Activated T-helper 17 cell treated with anti-CD3 and anti-CD28 coated beads, Interleukin-2, amount 50 U/mL, for 72 hours (primary cell): Measurements from ENCODE around the gene GOLGA6L26. TPM values are rescaled to one million over a fixed set of nuclear protein-coding genes. Genes with fewer than 3 reads are reported as not detected.
"Not testable (repeated sequence)": the region's sequence is repeated elsewhere in the genome, so short reads cannot be mapped to it uniquely, and the experiment has no call there.

Experiments
- ATAC-seq: fragments of 150-1000 bp; cut with Tn5 transposase; replicated peaks from 2 replicates; pipeline ENCODE4 v1.10.0; 2021; ENCODE audit warnings: mild to moderate bottlenecking, moderate library complexity
- H3K27ac Mint-ChIP-seq: one replicate; pipeline ENCODE4 v1.8.0; 2022; ENCODE audit warnings: mixed read lengths
- H3K27me3 Mint-ChIP-seq: one replicate; pipeline ENCODE4 v1.8.0; 2022; ENCODE audit warnings: mixed read lengths
- H3K36me3 Mint-ChIP-seq: one replicate; pipeline ENCODE4 v1.8.0; 2022; ENCODE audit warnings: low read depth, mild to moderate bottlenecking, mixed read lengths
- H3K4me1 Mint-ChIP-seq: one replicate; pipeline ENCODE4 v1.8.0; 2022; ENCODE audit warnings: mixed read lengths
- H3K4me3 Mint-ChIP-seq: one replicate; pipeline ENCODE4 v1.8.0; 2022; ENCODE audit warnings: mild to moderate bottlenecking, mixed read lengths
- H3K9me3 Mint-ChIP-seq: one replicate; pipeline ENCODE4 v1.8.0; 2022; ENCODE audit warnings: mixed read lengths
- total RNA-seq, 2 donors: library from RNA; stranded (reverse); gene quantifications; one replicate each; pipeline ENCODE4 v1.2.3, GENCODE V29; 2022

Gene GOLGA6L26
- total RNA-seq, 2 donors from 2014 or later = not detected

GRCh38 chr15:23304267-23304666 is 29.7 kb downstream of the GOLGA6L26 start:
- not testable (repeated sequence) for ATAC-seq, H3K9me3 Mint-ChIP-seq, H3K27me3 Mint-ChIP-seq
- peaks cover 24% of the 10 kb centered on the region for H3K4me1 Mint-ChIP-seq
- peak overlapping the region; percentile 97 for H3K4me3 Mint-ChIP-seq
- peak overlapping the region; percentile 87 for H3K27ac Mint-ChIP-seq
- peaks cover 34% of the 10 kb centered on the region for H3K36me3 Mint-ChIP-seq

GRCh38 chr15:23303654-23304053 is 30.3 kb downstream of the GOLGA6L26 start:
- not testable (repeated sequence) for H3K27ac Mint-ChIP-seq, ATAC-seq, H3K9me3 Mint-ChIP-seq, H3K27me3 Mint-ChIP-seq
- Mint-ChIP-seq H3K36me3 (peaks cover 28% of the 10 kb centered on the region), H3K4me3 (peak overlapping the region; percentile 97), H3K4me1 (peaks cover 22% of the 10 kb centered on the region)

- peaks cover 24% of the 10 kb centered on the region for H3K36me3 Mint-ChIP-seq
- H3K27me3 Mint-ChIP-seq, H3K27ac Mint-ChIP-seq, H3K9me3 Mint-ChIP-seq, H3K4me3 Mint-ChIP-seq: not testable (repeated sequence)
- peaks cover 20% of the 10 kb centered on the region for H3K4me1 Mint-ChIP-seq
- ATAC-seq = peak; percentile 58
Observed at GRCh38 chr15:23303246-23303645, 30.8 kb downstream of the GOLGA6L26 start.

Other genes with a start within 250 kb of the GOLGA6L26 start
- gene GOLGA6L1, start 197.4 kb downstream of the GOLGA6L26 start, total RNA-seq = not detected
- gene GOLGA8S, start 20.6 kb upstream of the GOLGA6L26 start, total RNA-seq = under 1 TPM; 0.06 to 0.08 TPM
- gene GOLGA6L2, start 113.0 kb upstream of the GOLGA6L26 start, total RNA-seq = not detected
- under 1 TPM; 0.29 to 0.80 TPM for gene MKRN3, start 231.5 kb upstream of the GOLGA6L26 start, total RNA-seq